CD8-positive, alpha-beta memory T cell (primary cell): ENCODE measurements around the gene KRTAP3-1. TPM values are rescaled to one million over a fixed set of nuclear protein-coding genes. Genes with fewer than 3 reads are reported as not detected.

Experiments used
- CTCF ChIA-PET: fragments of 350-600 bp; sonication (Branson Sonifier 250); formaldehyde crosslinking; loops from one replicate; lab custom pipeline; 2021; ENCODE audit warnings: antibody characterized with exemption; lab: Charles Lee
- POLR2A ChIA-PET: fragments of 350-600 bp; sonication (Branson Sonifier 250); formaldehyde crosslinking; loops from one replicate; lab custom pipeline; 2021; ENCODE audit warnings: antibody characterized with exemption; lab: Charles Lee
- DNase-seq, 5 donors: peaks; one replicate each; pipeline versions ENCODE4 v3.0.0 to v3.0.0-alpha.2; 2020 to 2022; ENCODE audit warnings: mixed read lengths in 1 of 5
- H3K27ac ChIP-seq: one replicate; pipeline ENCODE4 v1.7.0; 2013; ENCODE audit warnings: low read depth, mild to moderate bottlenecking, low read length, moderate library complexity
- H3K27me3 ChIP-seq: 2 replicates; pipeline ENCODE4 v1.7.0; 2013; ENCODE audit warnings: low read length, mild to moderate bottlenecking; ENCODE audit not compliant: insufficient read depth, poor library complexity, severe bottlenecking
- H3K36me3 ChIP-seq: 2 replicates; pipeline ENCODE4 v1.7.0; 2013; ENCODE audit warnings: mild to moderate bottlenecking, low read length, moderate library complexity; ENCODE audit not compliant: insufficient read depth
- H3K4me1 ChIP-seq: 2 replicates; pipeline ENCODE4 v1.7.0; 2013; ENCODE audit warnings: mild to moderate bottlenecking, low read length, moderate library complexity; ENCODE audit not compliant: insufficient read depth
- H3K4me3 ChIP-seq: 2 replicates; pipeline ENCODE4 v1.7.0; 2013; ENCODE audit warnings: mild to moderate bottlenecking, low read length
- H3K9me3 ChIP-seq: 2 replicates; pipeline ENCODE4 v1.7.0; 2013; ENCODE audit warnings: mild to moderate bottlenecking, low read length
- H3K27ac Mint-ChIP-seq, 8 donors: one replicate each; pipeline ENCODE4 v1.8.0; 2020 to 2021; ENCODE audit warnings: mixed read lengths in 8 of 8, mild to moderate bottlenecking in 6 of 8, inconsistent platforms in 3 of 8, moderate library complexity in 3 of 8
- H3K27me3 Mint-ChIP-seq, 2 donors: one replicate each; pipeline ENCODE4 v1.8.0; 2020 to 2021; ENCODE audit warnings: mixed read lengths in 2 of 2, mild to moderate bottlenecking in 1 of 2, moderate library complexity in 1 of 2
- H3K36me3 Mint-ChIP-seq, 3 donors: one replicate each; pipeline ENCODE4 v1.8.0; 2020 to 2021; ENCODE audit warnings: mixed read lengths in 3 of 3, inconsistent platforms in 1 of 3, mild to moderate bottlenecking in 1 of 3
- H3K4me1 Mint-ChIP-seq, 3 donors: one replicate each; pipeline ENCODE4 v1.8.0; 2020 to 2021; ENCODE audit warnings: mixed read lengths in 3 of 3, inconsistent platforms in 1 of 3, mild to moderate bottlenecking in 1 of 3
- H3K4me3 Mint-ChIP-seq, 7 donors: one replicate each; pipeline ENCODE4 v1.8.0; 2020 to 2021; ENCODE audit warnings: mixed read lengths in 7 of 7, mild to moderate bottlenecking in 6 of 7, moderate library complexity in 4 of 7, inconsistent platforms in 2 of 7
- H3K9me3 Mint-ChIP-seq, 5 donors: one replicate each; pipeline ENCODE4 v1.8.0; 2020 to 2022; ENCODE audit warnings: mixed read lengths in 5 of 5, mild to moderate bottlenecking in 3 of 5, moderate library complexity in 2 of 5, inconsistent platforms in 1 of 5
- polyA plus RNA-seq: library from polyadenylated mRNA; unstranded; fragments of 300-500 nt; fragmentation: Illumina TruSeq; gene quantifications from one replicate; pipeline ENCODE4 v1.2.3, GENCODE V29; 2021
- total RNA-seq, 2 experiments: library from RNA; stranded (reverse); gene quantifications; one replicate each; pipeline ENCODE4 v1.2.3, GENCODE V29; 2021

KRTAP3-1 gene
- total and polyA plus RNA-seq, 3 experiments from 2014 or later: not detected

GRCh38 chr17:41024697-41025096, 15.8 kb upstream of the KRTAP3-1 start:
- Histone ChIP-seq H3K9me3 (no peaks in the 10 kb centered on the region), H3K27ac (no peak overlapping the region), H3K4me1 (no peaks in the 10 kb centered on the region), H3K36me3 (no peaks in the 10 kb centered on the region), H3K27me3 (no peaks in the 10 kb centered on the region), H3K4me3 (no peak overlapping the region)
- Mint-ChIP-seq H3K9me3 (no peaks in the 10 kb centered on the region), H3K27ac (no peak overlapping the region), H3K27me3 (peaks cover 8 to 69% of the 10 kb centered on the region in 2 donors), H3K4me3 (no peak overlapping the region), H3K4me1 (no peaks in the 10 kb centered on the region), H3K36me3 (peaks cover 0 to 12% (median 0%) of the 10 kb centered on the region in 3 donors)
- no peak for DNase-seq
- ChIA-PET POLR2A (no interaction called here), CTCF (no interaction called here)

GRCh38 chr17:41020336-41020735, 11.4 kb upstream of the KRTAP3-1 start:
- CTCF ChIA-PET: no interaction called here

GRCh38 chr17:41019415-41019814, 10.5 kb upstream of the KRTAP3-1 start:
- no peak for DNase-seq
- Histone ChIP-seq H3K27ac (no peak overlapping the region), H3K27me3 (no peaks in the 10 kb centered on the region), H3K4me3 (no peak overlapping the region), H3K9me3 (no peaks in the 10 kb centered on the region), H3K4me1 (no peaks in the 10 kb centered on the region), H3K36me3 (no peaks in the 10 kb centered on the region)
- Mint-ChIP-seq H3K27ac (no peak overlapping the region), H3K4me1 (no peaks in the 10 kb centered on the region), H3K27me3 (peaks cover 3 to 45% of the 10 kb centered on the region in 2 donors), H3K36me3 (peaks cover 0 to 12% (median 2%) of the 10 kb centered on the region in 3 donors), H3K4me3 (no peak overlapping the region), H3K9me3 (no peaks in the 10 kb centered on the region)
- ChIA-PET POLR2A (interaction anchor here (0.6 kb wide), 1 partner anchor 695 kb away, joined by 4 read pairs; no protein-coding TSS in a partner anchor), CTCF (no interaction called here)

More at GRCh38 chr17:41020336-41020735, 11.4 kb upstream of the KRTAP3-1 start:
- Histone ChIP-seq H3K36me3 (no peaks in the 10 kb centered on the region), H3K9me3 (no peaks in the 10 kb centered on the region), H3K4me3 (no peak overlapping the region), H3K4me1 (no peaks in the 10 kb centered on the region), H3K27ac (no peak overlapping the region), H3K27me3 (no peaks in the 10 kb centered on the region)
- H3K27me3 Mint-ChIP-seq: peaks cover 3 to 47% of the 10 kb centered on the region in 2 donors
- POLR2A ChIA-PET: no interaction called here
- DNase-seq: no peak
- no peak overlapping the region for H3K4me3 Mint-ChIP-seq
- peaks cover 0 to 12% (median 2%) of the 10 kb centered on the region in 3 donors for H3K36me3 Mint-ChIP-seq
- H3K27ac Mint-ChIP-seq: no peak overlapping the region
- no peaks in the 10 kb centered on the region for H3K9me3 Mint-ChIP-seq
- no peaks in the 10 kb centered on the region for H3K4me1 Mint-ChIP-seq

GRCh38 chr17:41018541-41018940, 9.6 kb upstream of the KRTAP3-1 start:
- DNase-seq: no peak
- CTCF ChIA-PET: no interaction called here
- Histone ChIP-seq H3K9me3 (no peaks in the 10 kb centered on the region), H3K27me3 (no peaks in the 10 kb centered on the region), H3K27ac (no peak overlapping the region), H3K36me3 (no peaks in the 10 kb centered on the region), H3K4me1 (no peaks in the 10 kb centered on the region), H3K4me3 (no peak overlapping the region)
- no peak overlapping the region for H3K4me3 Mint-ChIP-seq
- peaks cover 3 to 36% of the 10 kb centered on the region in 2 donors for H3K27me3 Mint-ChIP-seq
- H3K9me3 Mint-ChIP-seq: no peaks in the 10 kb centered on the region
- H3K36me3 Mint-ChIP-seq: peaks cover 0 to 12% (median 2%) of the 10 kb centered on the region in 3 donors
- H3K4me1 Mint-ChIP-seq: no peaks in the 10 kb centered on the region
- H3K27ac Mint-ChIP-seq: no peak overlapping the region
- POLR2A ChIA-PET: no interaction called here

- no peaks in the 10 kb centered on the region for H3K9me3 Mint-ChIP-seq
- no peak for DNase-seq
- peaks cover 0 to 6% (median 2%) of the 10 kb centered on the region in 3 donors for H3K36me3 Mint-ChIP-seq
- no peaks in the 10 kb centered on the region for H3K4me1 Mint-ChIP-seq
- Histone ChIP-seq H3K36me3 (no peaks in the 10 kb centered on the region), H3K9me3 (no peaks in the 10 kb centered on the region), H3K27ac (no peak overlapping the region), H3K4me3 (no peak overlapping the region), H3K27me3 (no peaks in the 10 kb centered on the region), H3K4me1 (no peaks in the 10 kb centered on the region)
- peaks cover 0 to 25% of the 10 kb centered on the region in 2 donors for H3K27me3 Mint-ChIP-seq
- H3K4me3 Mint-ChIP-seq: no peak overlapping the region
- POLR2A ChIA-PET: no interaction called here
- peak overlapping the region in 1 of 8 donors; percentile 5 for H3K27ac Mint-ChIP-seq
- CTCF ChIA-PET: no interaction called here
These were observed 7.8 kb upstream of the KRTAP3-1 start for GRCh38 chr17:41016578-41017215.

GRCh38 chr17:41015454-41015853, 6.5 kb upstream of the KRTAP3-1 start:
- no peaks in the 10 kb centered on the region for H3K36me3 ChIP-seq
- no peak overlapping the region for H3K4me3 ChIP-seq
- H3K27ac ChIP-seq: no peak overlapping the region
- Mint-ChIP-seq H3K9me3 (no peaks in the 10 kb centered on the region), H3K4me1 (no peaks in the 10 kb centered on the region), H3K36me3 (peaks cover 0 to 2% (median 0%) of the 10 kb centered on the region in 3 donors), H3K27me3 (peaks cover 0 to 18% of the 10 kb centered on the region in 2 donors), H3K4me3 (no peak overlapping the region), H3K27ac (no peak overlapping the region)
- no peaks in the 10 kb centered on the region for H3K4me1 ChIP-seq
- no peaks in the 10 kb centered on the region for H3K27me3 ChIP-seq
- H3K9me3 ChIP-seq: no peaks in the 10 kb centered on the region
- ChIA-PET POLR2A (no interaction called here), CTCF (no interaction called here)
- DNase-seq: no peak

GRCh38 chr17:41013606-41014005, 4.7 kb upstream of the KRTAP3-1 start:
- ChIA-PET CTCF (no interaction called here), POLR2A (no interaction called here)
- H3K4me1 Mint-ChIP-seq: no peaks in the 10 kb centered on the region

GRCh38 chr17:41013181-41013580, 4.3 kb upstream of the KRTAP3-1 start:
- Mint-ChIP-seq H3K27me3 (peaks cover 2 to 18% of the 10 kb centered on the region in 2 donors), H3K9me3 (no peaks in the 10 kb centered on the region), H3K4me1 (no peaks in the 10 kb centered on the region), H3K4me3 (no peak overlapping the region), H3K36me3 (no peaks in the 10 kb centered on the region), H3K27ac (no peak overlapping the region)
- H3K9me3 ChIP-seq: no peaks in the 10 kb centered on the region
- H3K36me3 ChIP-seq: no peaks in the 10 kb centered on the region
- DNase-seq: no peak
- POLR2A ChIA-PET: no interaction called here
- no peaks in the 10 kb centered on the region for H3K4me1 ChIP-seq
- no peak overlapping the region for H3K4me3 ChIP-seq
- CTCF ChIA-PET: no interaction called here
- H3K27ac ChIP-seq: no peak overlapping the region
- peaks cover 4% of the 10 kb centered on the region for H3K27me3 ChIP-seq

More at GRCh38 chr17:41013606-41014005, 4.7 kb upstream of the KRTAP3-1 start:
- H3K4me3 ChIP-seq: no peak overlapping the region
- Mint-ChIP-seq H3K4me3 (no peak overlapping the region), H3K36me3 (peaks cover 0 to 2% (median 0%) of the 10 kb centered on the region in 3 donors), H3K9me3 (no peaks in the 10 kb centered on the region), H3K27me3 (peaks cover 2 to 18% of the 10 kb centered on the region in 2 donors), H3K27ac (no peak overlapping the region)
- peaks cover 4% of the 10 kb centered on the region for H3K27me3 ChIP-seq
- no peak overlapping the region for H3K27ac ChIP-seq
- H3K36me3 ChIP-seq: no peaks in the 10 kb centered on the region
- no peaks in the 10 kb centered on the region for H3K4me1 ChIP-seq
- no peak for DNase-seq
- H3K9me3 ChIP-seq: no peaks in the 10 kb centered on the region
